LNCaP clone FGC (cell line): Measurements from ENCODE around the gene SERPINI1.
"Not testable (repeated sequence)": the region's sequence is repeated elsewhere in the genome, so short reads cannot be mapped to it uniquely, and the experiment has no call there.

Experiments
- DNase-seq: peaks from one replicate; pipeline ENCODE4 v3.0.0-alpha.2; 2011; ENCODE audit warnings: low read depth
- H3K4me3 ChIP-seq: 2 replicates; pipeline ENCODE4 v1.5.1; 2011; ENCODE audit warnings: mild to moderate bottlenecking, low read depth, low read length, control low read depth
- TF ChIP-seq, protein P1 (sequence below): IDR thresholded peaks from 2 replicates; pipeline ENCODE4 v1.5.1; 2012; ENCODE audit warnings: mild to moderate bottlenecking; ENCODE audit not compliant: control insufficient read depth, insufficient read depth; ENCODE audit errors: extremely low read depth

The SERPINI1 gene

GRCh38 chr3:167823738-167824137 lies 88.2 kb downstream of the SERPINI1 start:
- H3K4me3 ChIP-seq = no peak overlapping the region
- DNase-seq = no peak
- TF ChIP-seq, protein P1, sequence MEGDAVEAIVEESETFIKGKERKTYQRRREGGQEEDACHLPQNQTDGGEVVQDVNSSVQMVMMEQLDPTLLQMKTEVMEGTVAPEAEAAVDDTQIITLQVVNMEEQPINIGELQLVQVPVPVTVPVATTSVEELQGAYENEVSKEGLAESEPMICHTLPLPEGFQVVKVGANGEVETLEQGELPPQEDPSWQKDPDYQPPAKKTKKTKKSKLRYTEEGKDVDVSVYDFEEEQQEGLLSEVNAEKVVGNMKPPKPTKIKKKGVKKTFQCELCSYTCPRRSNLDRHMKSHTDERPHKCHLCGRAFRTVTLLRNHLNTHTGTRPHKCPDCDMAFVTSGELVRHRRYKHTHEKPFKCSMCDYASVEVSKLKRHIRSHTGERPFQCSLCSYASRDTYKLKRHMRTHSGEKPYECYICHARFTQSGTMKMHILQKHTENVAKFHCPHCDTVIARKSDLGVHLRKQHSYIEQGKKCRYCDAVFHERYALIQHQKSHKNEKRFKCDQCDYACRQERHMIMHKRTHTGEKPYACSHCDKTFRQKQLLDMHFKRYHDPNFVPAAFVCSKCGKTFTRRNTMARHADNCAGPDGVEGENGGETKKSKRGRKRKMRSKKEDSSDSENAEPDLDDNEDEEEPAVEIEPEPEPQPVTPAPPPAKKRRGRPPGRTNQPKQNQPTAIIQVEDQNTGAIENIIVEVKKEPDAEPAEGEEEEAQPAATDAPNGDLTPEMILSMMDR = no peak

- not testable (repeated sequence) for H3K4me3 ChIP-seq, DNase-seq
These were observed 92.1 kb downstream of the SERPINI1 start for GRCh38 chr3:167827588-167827987.

- TF ChIP-seq, protein P1 = no peak
- H3K4me3 ChIP-seq = no peak overlapping the region
- DNase-seq = no peak
These were observed 93.5 kb downstream of the SERPINI1 start for GRCh38 chr3:167829071-167829470.

DNA sequence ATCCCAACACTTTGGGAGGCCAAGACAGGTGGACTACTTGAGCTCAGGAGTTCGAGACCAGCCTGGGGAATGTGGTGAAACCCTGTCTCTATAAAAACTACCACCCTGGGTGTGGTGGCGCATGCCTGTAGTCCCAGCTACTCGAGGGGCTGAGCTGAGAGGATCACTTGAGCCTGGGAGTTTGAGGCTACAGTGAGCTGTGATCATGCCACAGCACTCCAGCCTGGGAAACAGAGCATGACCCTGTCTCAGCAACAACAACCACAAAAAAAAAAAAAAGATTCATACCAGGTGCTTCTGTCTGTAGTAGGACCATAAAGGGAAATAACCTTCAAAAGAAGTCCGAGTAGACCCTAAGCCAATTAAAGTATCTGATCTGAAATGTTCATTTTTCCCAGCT lies 94.5 kb downstream of the SERPINI1 start:
- TF ChIP-seq, protein P1 = no peak
- no peak overlapping the region for H3K4me3 ChIP-seq
- DNase-seq = no peak

GRCh38 chr3:167835359-167835758 lies 99.8 kb downstream of the SERPINI1 start:
- H3K4me3 ChIP-seq = no peak overlapping the region
- TF ChIP-seq, protein P1 = no peak
- no peak for DNase-seq

GRCh38 chr3:167835953-167836352 lies 100.4 kb downstream of the SERPINI1 start:
- TF ChIP-seq, protein P1 = no peak
- no peak for DNase-seq
- no peak overlapping the region for H3K4me3 ChIP-seq

DNA sequence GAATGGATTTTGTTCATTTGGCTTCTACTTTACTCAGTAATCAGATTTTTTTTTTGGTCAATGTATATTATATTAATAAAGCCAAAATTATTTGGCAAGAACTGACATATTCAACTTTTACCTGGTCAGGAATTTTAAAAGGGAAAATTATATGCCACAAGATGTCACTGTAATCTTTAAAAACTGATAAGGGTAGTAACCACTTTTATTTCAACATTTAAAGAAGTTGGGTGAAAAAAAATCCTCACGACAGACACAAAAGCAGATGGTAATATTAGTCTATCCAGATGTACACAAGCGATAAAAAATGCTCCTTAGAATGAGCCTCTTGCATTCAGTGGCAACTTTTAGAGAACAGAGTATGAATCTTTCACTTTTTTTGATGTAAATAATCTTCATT lies 101.9 kb downstream of the SERPINI1 start:
- TF ChIP-seq, protein P1 = peak; percentile 43
- no peak overlapping the region for H3K4me3 ChIP-seq
- no peak for DNase-seq
